Activated naive CD8-positive, alpha-beta T cell treated with anti-CD3 and anti-CD28 coated beads, Interleukin-2, amount 50 U/mL, for 16 hours (primary cell): Measurements from ENCODE around the gene IL31.

ENCODE experiments used
- DNase-seq: peaks from one replicate; pipeline ENCODE4 v3.0.0-alpha.2; 2020; ENCODE audit warnings: low read depth, low spot score

IL31 gene

GRCh38 chr12:122155705-122156104 lies 18.3 kb downstream of the IL31 start:
- DNase-seq = no peak

- DNase-seq = no peak
Measured at GRCh38 chr12:122152754-122153153, 21.3 kb downstream of the IL31 start.

- DNase-seq = no peak
Measured at GRCh38 chr12:122150127-122150681, 23.8 kb downstream of the IL31 start.

GRCh38 chr12:122148657-122149056 lies 25.4 kb downstream of the IL31 start:
- no peak for DNase-seq

- DNase-seq = no peak
Measured at GRCh38 chr12:122147514-122148290, 26.3 kb downstream of the IL31 start.

- no peak for DNase-seq
Measured at GRCh38 chr12:122145505-122146330, 28.3 kb downstream of the IL31 start.

GRCh38 chr12:122144885-122145284 lies 29.1 kb downstream of the IL31 start:
- DNase-seq = no peak

- DNase-seq = no peak
Measured at GRCh38 chr12:122142857-122143256, 31.2 kb downstream of the IL31 start.

GRCh38 chr12:122141911-122142725 lies 31.9 kb downstream of the IL31 start:
- no peak for DNase-seq

- DNase-seq = no peak
Measured at GRCh38 chr12:122140467-122141257, 33.4 kb downstream of the IL31 start.

- DNase-seq = no peak
Measured at GRCh38 chr12:122139941-122140340, 34.1 kb downstream of the IL31 start.

- DNase-seq = no peak
Measured at GRCh38 chr12:122139266-122139665, 34.8 kb downstream of the IL31 start.

- DNase-seq = no peak
Measured at GRCh38 chr12:122138616-122139015, 35.4 kb downstream of the IL31 start.

GRCh38 chr12:122138181-122138580 lies 35.8 kb downstream of the IL31 start:
- no peak for DNase-seq

GRCh38 chr12:122137681-122138080 lies 36.3 kb downstream of the IL31 start:
- DNase-seq = no peak

GRCh38 chr12:122137229-122137628 lies 36.8 kb downstream of the IL31 start:
- no peak for DNase-seq

GRCh38 chr12:122135437-122136031 lies 38.5 kb downstream of the IL31 start:
- DNase-seq = no peak

GRCh38 chr12:122133192-122133950 lies 40.6 kb downstream of the IL31 start:
- no peak for DNase-seq

- no peak for DNase-seq
Measured at GRCh38 chr12:122130150-122130549, 43.9 kb downstream of the IL31 start.

- no peak for DNase-seq
Measured at GRCh38 chr12:122129131-122129530, 44.9 kb downstream of the IL31 start.
